ENCODE data around the gene TAGAP. TPM values are rescaled to one million over a fixed set of nuclear protein-coding genes. Genes with fewer than 3 reads are reported as not detected.

The TAGAP gene
- total and polyA plus RNA-seq, 12 donors = 1.00 to 7.3 (median 3.1) TPM

GRCh38 chr6:159067334-159067733 lies 22.5 kb upstream of the TAGAP start:
- 86 to 95% (median 91%) methylated on average over 11 to 12 of the region's 12 CpGs for WGBS, 4 donors
- no peaks in the 10 kb centered on the region for H3K4me1 ChIP-seq (replicated peaks in 1 of 2)
- peak in 1 of 7 donors; percentile 10 for DNase-seq
- H3K27me3 ChIP-seq = no peaks in the 10 kb centered on the region
- H3K27ac ChIP-seq = no peak overlapping the region
- no peak overlapping the region for H3K4me3 ChIP-seq
- no peaks in the 10 kb centered on the region for H3K9me3 ChIP-seq (replicated peaks in 1 of 3)
- H3K36me3 ChIP-seq (replicated peaks in 1 of 2) = no peaks in the 10 kb centered on the region
- TF ChIP-seq POLR2A (IDR thresholded peaks at IDR 0.05) (no peak), CTCF (IDR thresholded peaks at IDR 0.05) (no peak)
- intact Hi-C loops (cut with DNase I) = no loop called here

GRCh38 chr6:159066483-159066882 lies 21.7 kb upstream of the TAGAP start:
- intact Hi-C loops (cut with DNase I) = no loop called here
- peak in 1 of 7 donors; percentile 5 for DNase-seq
- Histone ChIP-seq H3K9me3 (replicated peaks in 1 of 3) (no peaks in the 10 kb centered on the region), H3K4me3 (no peak overlapping the region), H3K27me3 (no peaks in the 10 kb centered on the region), H3K4me1 (replicated peaks in 1 of 2) (no peaks in the 10 kb centered on the region), H3K36me3 (replicated peaks in 1 of 2) (no peaks in the 10 kb centered on the region), H3K27ac (no peak overlapping the region)
- TF ChIP-seq POLR2A (IDR thresholded peaks at IDR 0.05) (no peak), CTCF (IDR thresholded peaks at IDR 0.05) (no peak)
- WGBS, 4 donors = 68 to 75% (median 70%) methylated on average over 3 of the region's 3 CpGs

GRCh38 chr6:159065759-159066329 lies 21.1 kb upstream of the TAGAP start:
- intact Hi-C loops (cut with DNase I) = no loop called here
- Histone ChIP-seq H3K9me3 (replicated peaks in 1 of 3) (no peaks in the 10 kb centered on the region), H3K4me1 (replicated peaks in 1 of 2) (no peaks in the 10 kb centered on the region), H3K4me3 (no peak overlapping the region), H3K27ac (no peak overlapping the region), H3K27me3 (no peaks in the 10 kb centered on the region), H3K36me3 (replicated peaks in 1 of 2) (no peaks in the 10 kb centered on the region)
- no peak for DNase-seq
- 83 to 92% (median 89%) methylated on average over 3 of the region's 3 CpGs for WGBS, 4 donors
- no peak for TF ChIP-seq CTCF (IDR thresholded peaks at IDR 0.05)
- TF ChIP-seq POLR2A (IDR thresholded peaks at IDR 0.05) = no peak

- Histone ChIP-seq H3K4me1 (replicated peaks in 1 of 2) (no peaks in the 10 kb centered on the region), H3K27me3 (no peaks in the 10 kb centered on the region), H3K36me3 (replicated peaks in 1 of 2) (no peaks in the 10 kb centered on the region), H3K27ac (no peak overlapping the region), H3K9me3 (replicated peaks in 1 of 3) (no peaks in the 10 kb centered on the region), H3K4me3 (no peak overlapping the region)
- TF ChIP-seq CTCF (IDR thresholded peaks at IDR 0.05) = no peak
- no peak for TF ChIP-seq POLR2A (IDR thresholded peaks at IDR 0.05)
- WGBS, 4 donors = 71 to 88% (median 78%) methylated on average over 6 of the region's 6 CpGs
- no peak for DNase-seq
- intact Hi-C loops (cut with DNase I) = no loop called here
These were observed 20.3 kb upstream of the TAGAP start for GRCh38 chr6:159065091-159065490.

All from adrenal gland (tissue), 12 donors.